PC-9 (cell line): ENCODE measurements around the gene TMEM98.

Source experiments
- CTCF ChIP-seq: fragments of 200-600 bp; sonication (generic); conservative IDR thresholded peaks from 2 replicates; pipeline ENCODE4 v1.6.1; 2017; ENCODE audit warnings: mixed run types, antibody characterized with exemption, mild to moderate bottlenecking, moderate library complexity
- EZH2 ChIP-seq: fragments of 200-600 bp; sonication (generic); IDR thresholded peaks from 2 replicates; pipeline ENCODE4 v1.8.0; 2017; ENCODE audit warnings: antibody characterized with exemption, low read depth

- TF ChIP-seq CTCF (no peak), EZH2 (no peak)
Measured at GRCh38 chr17:32901743-32902142, 26.2 kb upstream of the TMEM98 start.
